Left ventricle myocardium inferior (tissue), 1 donor: ENCODE measurements around the gene RADIL. TPM values are rescaled to one million over a fixed set of nuclear protein-coding genes. Genes with fewer than 3 reads are reported as not detected.
A peak's percentile ranks its signal among the peaks of the same experiment; 100 is the strongest.

Experiments
- DNase-seq: peaks from one replicate; pipeline ENCODE4 v3.0.0-alpha.2; 2020
- H3K27ac ChIP-seq: fragments of 200-600 bp; replicated peaks from 2 replicates; pipeline ENCODE4 v1.8.0; 2021
- H3K27me3 ChIP-seq: fragments of 200-600 bp; 2 replicates; pipeline ENCODE4 v1.8.0; 2021; ENCODE audit warnings: low read depth
- H3K36me3 ChIP-seq: fragments of 200-600 bp; 2 replicates; pipeline ENCODE4 v1.8.0; 2021
- H3K4me1 ChIP-seq: fragments of 200-600 bp; 2 replicates; pipeline ENCODE4 v1.8.0; 2021
- H3K4me3 ChIP-seq: fragments of 200-600 bp; 2 replicates; pipeline ENCODE4 v1.8.0; 2021; ENCODE audit warnings: mild to moderate bottlenecking, moderate library complexity
- H3K9me3 ChIP-seq: fragments of 200-600 bp; replicated peaks from 2 replicates; pipeline ENCODE4 v1.8.0; 2021
- CTCF ChIP-seq: fragments of 200-600 bp; IDR thresholded peaks from 2 replicates; pipeline ENCODE4 v1.8.0; 2021; ENCODE audit warnings: antibody characterized with exemption, mild to moderate bottlenecking, borderline replicate concordance
- intact Hi-C: fragments of 100-400 bp; cut with micrococcal nuclease; formaldehyde crosslinking; loops from one replicate; pipeline ENCODE4 v1.11.0; 2022
- total RNA-seq: library from RNA; stranded (reverse); fragmentation: NEBNext Ultra II Directional; extraction: Animal tissue kit (Norgen Biotek cat#: 25700); gene quantifications from one replicate; pipeline ENCODE4 v1.2.1, GENCODE V29; 2021
- donor health status: DM: no; HTN: yes; CAD: no; lungs with severe emphysema.

The RADIL gene
- total RNA-seq, 1 donor from 2014 or later, result 4.5 TPM

- H3K4me1 ChIP-seq, result peaks cover 17% of the 10 kb centered on the region
- no peaks in the 10 kb centered on the region for H3K27me3 ChIP-seq
- intact Hi-C loops, result loop anchor here (10.0 kb wide), 1 partner anchor 293 kb away; no protein-coding TSS in a partner anchor
- DNase-seq, result peak; percentile 84
- no peaks in the 10 kb centered on the region for H3K9me3 ChIP-seq
- peak overlapping the region; percentile 67 for H3K4me3 ChIP-seq
- peaks cover 49% of the 10 kb centered on the region for H3K36me3 ChIP-seq
- TF ChIP-seq CTCF, result peak; percentile 87
- peak overlapping the region; percentile 75 for H3K27ac ChIP-seq
These were observed 91.6 kb downstream of the RADIL start for GRCh38 chr7:4791738-4792536.

GRCh38 chr7:4791101-4791737 is 92.3 kb downstream of the RADIL start:
- H3K36me3 ChIP-seq, result peaks cover 56% of the 10 kb centered on the region
- no peak overlapping the region for H3K4me3 ChIP-seq
- H3K4me1 ChIP-seq, result peaks cover 17% of the 10 kb centered on the region
- no peak for TF ChIP-seq CTCF
- intact Hi-C loops, result loop anchor here (10.0 kb wide), 1 partner anchor 294 kb away; no protein-coding TSS in a partner anchor
- no peaks in the 10 kb centered on the region for H3K9me3 ChIP-seq
- H3K27ac ChIP-seq, result no peak overlapping the region
- DNase-seq, result no peak
- no peaks in the 10 kb centered on the region for H3K27me3 ChIP-seq

GRCh38 chr7:4790516-4790991 is 93.0 kb downstream of the RADIL start:
- no peak for DNase-seq
- H3K36me3 ChIP-seq, result peaks cover 63% of the 10 kb centered on the region
- no peaks in the 10 kb centered on the region for H3K9me3 ChIP-seq
- H3K4me1 ChIP-seq, result peaks cover 17% of the 10 kb centered on the region
- H3K4me3 ChIP-seq, result no peak overlapping the region
- TF ChIP-seq CTCF, result no peak
- intact Hi-C loops, result loop anchor here (10.0 kb wide), 1 partner anchor 294 kb away; no protein-coding TSS in a partner anchor
- H3K27me3 ChIP-seq, result no peaks in the 10 kb centered on the region
- H3K27ac ChIP-seq, result no peak overlapping the region

- intact Hi-C loops, result loop anchor here (10.0 kb wide), 1 partner anchor 295 kb away; no protein-coding TSS in a partner anchor
- no peak overlapping the region for H3K4me3 ChIP-seq
- no peak overlapping the region for H3K27ac ChIP-seq
- H3K27me3 ChIP-seq, result no peaks in the 10 kb centered on the region
- TF ChIP-seq CTCF, result no peak
- DNase-seq, result no peak
- H3K9me3 ChIP-seq, result no peaks in the 10 kb centered on the region
- peaks cover 68% of the 10 kb centered on the region for H3K36me3 ChIP-seq
- peaks cover 20% of the 10 kb centered on the region for H3K4me1 ChIP-seq
These were observed 93.4 kb downstream of the RADIL start for GRCh38 chr7:4790078-4790465.

GRCh38 chr7:4789194-4790077 is 94.1 kb downstream of the RADIL start:
- no peak for TF ChIP-seq CTCF
- Histone ChIP-seq H3K4me3 (no peak overlapping the region), H3K27ac (no peak overlapping the region), H3K36me3 (peaks cover 70% of the 10 kb centered on the region), H3K4me1 (peaks cover 22% of the 10 kb centered on the region), H3K9me3 (no peaks in the 10 kb centered on the region), H3K27me3 (no peaks in the 10 kb centered on the region)
- intact Hi-C loops, result loop anchor here (10.0 kb wide), 1 partner anchor 295 kb away; no protein-coding TSS in a partner anchor
- DNase-seq, result no peak
